DMS53 (cell line): ENCODE data around the gene ZBTB18.

Experiments
- DNase-seq: peaks from one replicate; lab custom pipeline; 2025; lab: John Stamatoyannopoulos, UW

ZBTB18 gene

DNA sequence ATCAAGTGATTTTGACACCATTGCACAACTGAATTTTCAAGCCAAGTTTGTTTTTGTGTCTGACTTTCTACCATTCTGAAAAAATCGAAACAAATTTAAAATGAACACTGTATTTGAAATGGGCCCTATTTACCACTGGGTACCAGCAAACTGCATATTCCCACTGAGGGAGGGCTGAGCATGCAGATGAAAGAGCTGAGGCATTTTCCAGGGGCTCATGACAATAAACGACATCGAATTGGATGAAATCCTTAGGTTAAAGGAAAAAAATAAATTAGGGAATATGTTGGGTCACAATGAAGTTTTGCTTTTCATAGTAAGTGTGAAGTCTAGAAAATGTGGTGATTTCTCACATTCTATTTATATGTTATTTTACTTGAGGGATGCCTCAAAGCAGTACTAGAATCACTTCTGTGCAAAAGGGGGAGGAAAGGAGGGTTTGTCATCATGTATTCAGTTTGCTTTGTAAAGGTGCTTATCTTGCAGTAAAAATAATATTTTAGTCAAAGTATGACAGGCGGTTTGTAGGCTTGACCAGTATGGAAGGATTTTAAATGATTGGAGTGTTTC, 11.2 kb downstream of the ZBTB18 start:
- DNase-seq: no peak

DNA sequence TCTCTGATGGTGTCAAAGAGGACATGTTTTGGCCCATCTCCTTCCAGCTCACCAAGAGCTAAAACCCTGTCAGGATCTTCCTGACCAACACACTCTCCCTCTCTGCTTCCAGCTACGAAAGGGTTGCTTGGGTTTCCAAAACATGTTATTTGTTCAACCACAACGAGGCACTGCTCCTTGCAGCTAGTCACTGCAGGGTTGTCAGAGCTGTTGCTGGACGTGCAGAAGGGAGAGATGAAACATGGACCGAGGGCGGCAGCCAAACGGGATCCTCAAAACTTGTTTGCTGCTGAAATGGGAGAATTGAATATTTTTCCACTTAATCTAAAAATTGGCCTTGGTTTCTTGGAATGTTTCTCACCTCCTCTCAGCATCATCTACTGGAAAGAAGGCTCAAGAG, 12.4 kb downstream of the ZBTB18 start:
- no peak for DNase-seq

DNA sequence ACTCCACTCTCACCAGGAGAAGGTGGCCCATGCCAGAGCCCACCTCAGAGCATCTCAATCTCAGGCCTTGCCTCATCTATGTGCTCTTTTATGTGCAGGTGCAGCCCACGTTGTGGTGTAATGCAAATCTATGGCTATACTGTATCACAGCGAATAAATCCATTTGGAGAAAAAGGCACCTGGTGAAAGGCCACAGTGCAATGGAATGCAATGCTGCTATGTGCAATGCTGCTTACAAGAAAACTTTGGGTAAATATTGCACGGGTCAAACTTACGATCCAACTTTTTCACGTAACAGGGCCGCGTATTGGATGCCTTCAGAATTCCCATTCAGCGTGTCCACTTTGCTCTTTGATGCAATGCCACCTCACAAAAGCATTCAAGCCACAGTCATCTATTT, 13.5 kb downstream of the ZBTB18 start:
- DNase-seq: no peak

DNA sequence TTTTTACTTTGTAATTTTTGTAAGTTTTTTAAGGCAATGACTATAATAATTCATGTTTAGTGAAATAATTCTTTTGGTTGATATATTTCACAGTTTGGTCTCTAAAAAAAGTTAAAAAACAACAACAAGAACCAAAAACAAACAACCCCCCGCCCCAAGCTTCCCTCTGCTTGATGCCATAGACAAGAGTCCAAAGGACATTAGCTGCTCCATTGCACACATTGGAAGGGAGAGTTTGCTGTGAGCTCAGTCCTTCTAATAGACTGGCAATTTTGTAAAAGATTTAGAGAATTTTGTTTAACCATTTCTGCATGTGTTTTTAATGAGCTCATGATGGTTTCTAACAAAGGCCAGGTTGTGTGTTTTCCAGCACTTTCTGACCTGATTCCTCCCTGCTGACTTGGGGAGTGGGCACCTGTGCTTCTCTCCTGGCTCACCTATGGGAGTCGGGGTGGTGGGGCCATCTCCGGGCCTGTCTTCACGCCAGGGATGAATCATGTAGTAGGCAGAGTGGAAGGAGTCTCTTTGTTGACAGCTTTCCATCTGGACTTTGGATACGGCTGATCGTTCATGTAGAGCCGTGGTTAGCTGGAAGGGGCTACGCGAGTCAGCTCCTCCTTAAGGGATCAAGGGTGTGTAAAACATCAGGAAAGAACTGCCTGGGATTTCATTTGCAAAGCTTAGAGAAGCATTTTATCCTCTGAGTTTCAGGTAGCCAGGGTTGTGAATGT, 14.1 kb downstream of the ZBTB18 start:
- peak; percentile 64 for DNase-seq

DNA sequence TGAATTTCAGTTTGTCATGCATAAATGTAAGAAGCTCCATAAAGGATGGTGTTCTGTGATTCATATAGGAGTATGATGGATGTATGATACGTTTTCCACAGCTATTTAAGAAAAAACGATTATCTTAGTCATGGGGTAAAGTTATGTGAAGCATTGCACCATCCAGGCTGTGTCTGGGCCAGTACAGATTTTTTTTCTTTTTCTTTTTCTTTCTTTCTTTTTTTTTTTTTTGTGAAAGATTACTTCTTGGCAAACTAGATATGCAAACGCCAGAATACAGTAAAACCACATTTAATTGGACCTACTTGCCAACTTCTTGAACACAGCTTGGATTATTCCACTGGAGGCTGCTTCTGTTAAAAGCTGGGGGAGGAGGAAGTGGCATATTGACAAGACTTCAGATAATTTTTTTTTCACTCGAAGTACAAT, 14.9 kb downstream of the ZBTB18 start:
- DNase-seq: no peak

DNA sequence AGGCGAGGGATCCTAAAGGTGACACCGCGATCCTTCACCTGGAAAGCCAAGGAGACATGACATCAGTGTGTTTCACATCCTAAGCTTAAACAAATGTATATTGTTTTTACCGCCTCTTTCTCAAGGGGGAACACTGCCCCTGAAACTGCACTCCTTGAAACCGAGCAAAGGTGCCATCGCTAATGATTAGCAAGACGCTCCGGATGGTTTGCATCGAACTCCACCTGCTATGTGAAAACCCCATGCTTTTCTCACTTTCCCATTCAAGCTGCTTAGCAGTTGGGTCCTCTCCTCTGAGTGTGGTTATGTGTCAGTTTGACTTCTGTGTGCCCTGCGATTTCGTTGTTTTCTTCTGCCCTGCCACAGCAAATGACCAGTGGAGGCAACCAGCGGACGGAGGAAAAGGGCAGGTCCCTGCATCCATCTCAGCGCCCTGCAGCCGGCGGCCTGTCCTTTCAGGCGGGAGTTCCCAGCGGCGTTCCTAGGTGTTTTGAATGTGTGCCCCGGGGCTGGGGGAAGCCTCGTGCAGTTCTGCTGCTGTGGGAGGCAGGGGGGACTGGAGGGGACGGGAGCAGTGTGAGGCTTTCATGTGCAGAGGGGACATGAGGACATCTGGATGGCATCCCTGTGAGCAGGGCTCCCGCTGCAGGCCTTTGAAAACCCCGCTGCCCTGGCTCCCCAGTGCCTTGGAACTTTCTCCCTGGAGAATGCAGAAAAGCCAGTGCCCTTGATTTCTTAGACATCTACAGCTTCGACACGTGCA, 16.1 kb downstream of the ZBTB18 start:
- no peak for DNase-seq

DNA sequence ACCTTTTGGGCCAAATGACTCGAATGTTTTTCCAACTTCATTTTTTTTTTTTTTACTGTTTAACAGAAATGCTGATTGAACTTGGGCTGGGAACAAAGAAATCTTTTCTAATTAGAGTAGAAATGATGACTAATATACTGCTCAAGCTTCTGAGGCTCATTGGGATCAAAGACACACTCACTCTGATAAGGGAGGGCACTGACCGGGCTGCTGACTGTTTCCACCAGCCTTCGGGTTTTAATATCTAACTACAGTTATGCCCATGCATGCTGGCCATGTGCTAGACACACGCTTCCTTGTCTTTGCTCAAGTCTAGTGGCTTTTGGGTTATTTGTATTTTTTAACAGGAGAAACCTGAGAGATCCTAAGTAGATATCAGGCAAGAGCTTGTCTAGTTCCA, 16.8 kb downstream of the ZBTB18 start:
- no peak for DNase-seq

DNA sequence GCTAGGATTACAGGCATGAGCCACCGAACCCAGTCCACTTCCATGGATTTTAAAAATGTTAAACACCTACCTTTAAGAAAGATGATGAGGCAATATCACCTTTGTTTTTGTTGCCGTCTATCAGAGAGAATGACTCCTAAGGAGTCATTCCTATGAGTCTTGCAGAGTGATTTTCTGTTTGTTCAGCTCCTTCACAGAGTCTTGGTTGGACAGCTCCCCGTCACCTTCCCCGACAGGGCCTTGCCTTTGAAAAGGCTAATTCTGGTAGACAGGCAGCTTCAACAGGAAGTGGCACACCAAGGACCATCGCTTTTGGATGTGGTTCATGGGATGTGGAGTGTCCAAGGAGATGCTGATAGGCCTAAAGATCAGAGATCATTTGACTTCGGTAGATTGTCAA, 17.5 kb downstream of the ZBTB18 start:
- no peak for DNase-seq

DNA sequence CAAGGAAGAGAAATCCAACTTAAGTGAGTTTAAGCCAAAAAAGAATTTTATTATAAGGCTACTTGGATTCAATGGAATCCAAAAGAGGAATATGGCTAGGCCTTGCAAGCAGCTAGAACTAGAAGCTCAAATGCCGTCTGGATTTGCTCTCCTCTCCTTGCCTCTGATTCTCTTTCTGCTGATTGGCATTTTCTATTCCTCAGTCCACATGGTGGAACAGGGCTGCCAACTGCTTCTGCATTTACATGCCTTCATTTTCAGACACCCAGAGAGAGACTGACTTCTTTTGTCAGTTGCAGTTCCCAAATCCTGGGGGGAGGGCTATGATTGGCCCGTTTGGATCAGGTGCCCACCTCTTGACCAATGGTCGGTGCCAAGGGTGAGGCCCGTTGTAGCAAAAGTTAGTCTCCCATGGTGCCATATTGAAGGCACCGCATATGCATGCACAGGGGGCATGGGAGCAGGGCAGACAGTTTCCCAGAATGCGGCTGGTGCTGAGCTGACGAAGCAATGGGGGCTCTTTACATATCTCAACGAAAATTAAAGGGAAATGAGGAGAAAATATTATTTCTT, 18.3 kb downstream of the ZBTB18 start:
- DNase-seq: no peak

DNA sequence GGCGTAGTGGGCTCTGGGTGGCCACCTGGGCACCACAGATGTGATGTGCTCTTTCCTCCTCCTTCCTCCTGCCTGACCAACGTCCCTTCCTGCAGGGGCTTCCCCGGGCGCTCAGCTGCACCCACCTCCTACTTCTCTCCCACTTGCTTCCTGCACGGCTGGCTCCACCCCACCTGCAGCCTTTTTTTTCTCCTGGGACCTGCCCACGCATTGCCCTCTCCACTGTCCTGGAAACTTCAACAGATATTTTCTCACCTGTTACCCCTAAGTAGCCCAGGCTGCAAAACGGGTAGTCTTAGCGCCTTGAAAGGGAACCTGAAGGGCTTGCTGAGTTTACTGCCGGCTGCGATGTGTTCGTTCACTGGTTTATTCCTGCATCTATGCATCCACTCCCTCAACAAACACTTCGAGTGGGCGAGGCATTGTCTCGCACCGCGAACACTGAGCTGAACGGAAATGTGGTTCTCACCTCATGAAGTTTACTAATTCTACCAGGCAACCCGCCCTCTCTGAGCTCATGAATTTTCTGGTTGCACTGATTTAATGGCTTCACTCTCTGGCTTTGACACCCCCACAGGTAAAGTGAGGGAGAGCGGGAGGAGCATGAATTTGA, 23.6 kb downstream of the ZBTB18 start:
- DNase-seq: peak; percentile 60

DNA sequence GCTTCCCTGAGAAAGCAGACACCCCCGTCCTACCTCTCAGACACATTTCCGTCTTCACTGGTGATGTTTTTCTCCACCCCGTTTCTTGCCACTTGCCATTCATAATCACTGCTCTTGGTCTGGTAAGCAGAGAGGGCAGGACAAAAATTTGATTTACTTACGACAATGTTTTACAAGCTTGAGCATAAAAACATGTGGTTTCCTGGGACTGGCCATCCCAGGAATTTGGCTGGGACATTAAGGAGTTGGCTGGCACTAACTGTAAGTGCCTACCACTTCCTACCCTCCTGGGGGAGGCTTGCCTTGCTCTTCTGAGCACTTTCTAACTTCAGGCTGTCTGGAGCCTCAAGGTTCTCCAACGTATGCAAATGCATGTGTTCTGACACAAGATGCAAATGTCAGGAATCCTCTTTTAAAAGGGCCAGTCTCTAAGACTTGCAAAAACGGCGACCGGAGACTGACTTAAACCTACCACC, 24.2 kb downstream of the ZBTB18 start:
- DNase-seq: no peak

DNA sequence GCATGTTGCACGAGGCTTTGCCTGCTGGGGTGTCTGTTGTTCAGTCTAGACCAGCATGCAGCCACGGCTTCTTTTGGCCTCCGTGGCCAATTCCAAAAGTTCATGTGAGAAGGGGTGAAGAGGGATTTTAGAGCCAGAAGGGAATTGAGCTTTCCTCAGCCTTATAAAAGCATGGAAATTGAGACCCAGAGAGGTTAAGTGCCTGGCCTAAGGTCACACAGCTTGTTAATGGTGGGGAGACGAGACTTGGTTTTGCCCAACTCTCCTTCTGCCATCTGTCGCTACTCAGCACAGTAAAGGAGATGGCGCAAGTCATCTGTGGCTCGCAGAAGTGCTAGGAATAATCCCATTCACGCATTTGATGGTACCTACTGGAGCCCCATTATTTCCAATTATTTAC, 25.7 kb downstream of the ZBTB18 start:
- no peak for DNase-seq

DNA sequence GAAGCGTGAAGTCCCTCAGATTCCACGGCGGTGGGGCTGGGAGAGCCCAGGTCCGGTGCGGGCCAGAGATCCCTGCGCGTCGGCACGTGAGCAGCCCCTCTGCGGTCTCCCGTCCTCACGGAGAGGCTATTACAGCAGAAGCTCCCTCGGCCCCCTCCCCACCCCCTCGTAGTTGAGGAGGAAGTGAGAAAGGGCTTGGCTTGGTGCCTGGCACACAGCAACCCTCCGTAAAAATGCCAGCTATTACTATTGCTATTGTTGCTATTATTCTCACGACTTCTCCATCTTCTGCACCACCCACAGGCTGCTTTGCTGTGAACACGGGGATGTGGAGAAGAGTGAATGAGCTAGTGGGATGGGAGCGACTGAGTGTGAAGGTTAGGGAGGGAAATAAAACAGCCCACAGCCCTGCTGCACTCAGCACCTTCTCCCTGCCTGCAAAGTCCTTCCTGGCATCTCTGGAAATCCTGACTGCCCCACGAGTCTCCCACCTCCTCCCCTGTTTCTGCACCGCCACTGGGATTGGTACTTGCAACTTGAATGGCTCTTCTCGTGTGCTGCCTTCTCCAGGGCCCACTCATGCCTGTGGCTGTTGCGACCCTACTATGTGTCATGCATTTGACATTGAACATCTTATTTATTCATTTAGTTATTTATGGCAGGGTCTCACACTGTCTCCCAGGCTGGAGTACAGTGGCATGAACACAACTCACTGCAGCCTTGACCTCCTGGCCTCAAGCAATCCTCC, 26.6 kb downstream of the ZBTB18 start:
- DNase-seq: no peak

DNA sequence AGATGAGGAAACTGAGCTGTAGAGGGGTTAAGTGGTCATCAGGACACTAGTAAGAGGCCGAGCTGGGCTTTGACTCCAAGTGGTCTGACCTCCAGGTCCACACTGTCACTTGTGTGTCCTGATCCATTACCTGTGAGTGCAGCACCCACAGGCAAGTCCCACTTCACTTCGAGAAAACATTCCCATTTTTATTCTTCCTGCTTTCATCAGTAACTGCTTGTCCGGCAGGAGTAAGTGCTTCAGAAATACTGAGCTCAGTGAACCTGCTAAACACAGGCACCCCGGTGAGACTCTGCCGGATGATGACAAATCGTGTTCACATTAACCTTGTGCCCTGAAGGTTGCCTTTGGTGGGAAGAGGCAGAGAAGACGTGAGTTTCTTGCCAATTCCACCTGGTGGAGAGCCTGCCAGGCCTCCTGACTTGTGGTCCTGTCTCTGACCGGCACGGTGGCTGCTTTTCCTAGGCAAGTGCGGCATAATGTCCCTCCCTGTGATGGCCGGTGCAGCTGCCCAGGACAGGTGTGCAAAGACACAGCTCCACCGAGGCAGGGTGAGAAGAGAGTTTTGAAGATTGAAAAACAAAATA, 29.4 kb downstream of the ZBTB18 start:
- no peak for DNase-seq

DNA sequence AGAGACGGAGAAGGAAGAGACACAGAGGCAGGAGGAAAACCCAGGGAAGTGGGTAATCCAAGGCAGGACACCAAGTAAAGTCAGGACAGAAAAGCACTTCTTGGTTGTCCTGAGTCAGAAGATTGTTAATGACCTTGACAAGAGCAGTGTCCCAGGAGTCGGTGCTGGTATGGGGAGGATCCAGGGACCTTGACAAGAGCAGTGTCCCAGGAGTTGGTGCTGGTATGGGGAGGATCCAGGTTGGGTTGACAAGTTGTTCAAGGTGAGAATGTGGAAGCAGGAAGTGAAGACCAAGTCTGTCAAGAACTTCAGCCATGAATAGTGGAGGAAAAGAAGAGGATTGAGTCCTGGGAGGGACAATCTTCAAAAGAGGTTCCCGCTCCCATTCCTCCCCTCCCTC, 31.9 kb downstream of the ZBTB18 start:
- DNase-seq: no peak

DNA sequence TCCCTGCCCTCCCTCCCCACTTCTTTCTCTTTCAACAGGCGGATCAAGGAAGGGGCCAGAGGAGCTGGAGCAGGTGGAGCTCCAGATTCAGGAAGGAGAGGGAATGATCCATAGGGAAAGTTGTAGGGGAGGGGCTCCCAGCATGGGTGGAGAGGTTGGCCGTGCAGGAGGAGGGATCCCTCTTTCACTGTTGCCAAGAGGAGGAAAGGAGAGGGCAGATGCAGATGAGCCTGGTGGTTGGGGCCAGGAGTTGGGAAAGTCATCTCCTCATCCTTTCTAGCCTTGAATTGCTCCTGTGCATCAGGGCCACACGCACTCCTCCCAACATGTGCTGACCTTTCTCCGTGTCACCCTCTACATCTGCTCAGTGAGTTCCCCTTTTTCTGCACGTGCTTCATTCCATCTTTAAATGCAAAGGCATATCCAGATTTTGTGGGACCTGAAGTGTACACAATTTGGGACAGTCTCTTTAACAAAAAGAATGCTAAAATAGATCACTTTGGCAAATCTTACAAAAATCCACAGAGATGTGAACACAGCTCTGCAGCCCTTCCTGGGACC, 32.4 kb downstream of the ZBTB18 start:
- no peak for DNase-seq

DNA sequence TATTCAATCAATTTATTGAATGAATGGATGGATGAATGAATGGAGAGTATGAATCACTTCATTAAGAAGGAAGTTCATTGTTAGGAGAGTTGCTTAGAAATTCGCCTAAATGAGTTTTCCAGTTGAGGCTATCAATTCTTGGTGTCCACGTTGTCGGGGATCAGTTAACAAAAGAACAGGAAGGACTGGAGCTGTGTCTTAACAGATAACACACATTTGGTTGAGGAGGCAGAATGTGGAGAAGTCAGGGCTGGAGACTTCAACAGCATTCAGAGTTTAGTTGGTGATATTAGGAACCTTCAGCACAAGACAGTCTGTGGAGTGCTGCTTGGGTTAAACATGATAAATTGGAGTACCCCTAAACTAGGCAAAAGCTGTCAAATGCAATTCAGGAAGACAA, 33.7 kb downstream of the ZBTB18 start:
- DNase-seq: no peak

DNA sequence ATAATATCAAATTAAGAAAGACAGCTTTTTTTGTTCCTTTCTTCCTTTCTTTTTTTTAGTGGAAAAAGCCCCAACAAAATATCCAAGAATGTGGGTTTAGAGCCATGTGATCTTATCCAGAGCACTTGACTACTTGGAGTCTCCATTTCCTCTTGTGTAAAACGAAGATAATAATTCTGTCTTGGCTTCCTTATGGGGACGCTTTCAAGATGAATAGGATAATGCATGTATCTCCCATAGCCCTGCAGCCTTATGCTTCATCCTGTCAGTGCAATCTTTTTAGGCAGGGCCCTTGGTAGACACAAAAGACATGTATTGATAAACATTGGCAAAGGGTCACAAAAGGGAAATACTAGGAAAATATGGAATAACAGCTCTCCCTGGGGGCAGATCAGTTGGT, 34.8 kb downstream of the ZBTB18 start:
- DNase-seq: no peak

DNA sequence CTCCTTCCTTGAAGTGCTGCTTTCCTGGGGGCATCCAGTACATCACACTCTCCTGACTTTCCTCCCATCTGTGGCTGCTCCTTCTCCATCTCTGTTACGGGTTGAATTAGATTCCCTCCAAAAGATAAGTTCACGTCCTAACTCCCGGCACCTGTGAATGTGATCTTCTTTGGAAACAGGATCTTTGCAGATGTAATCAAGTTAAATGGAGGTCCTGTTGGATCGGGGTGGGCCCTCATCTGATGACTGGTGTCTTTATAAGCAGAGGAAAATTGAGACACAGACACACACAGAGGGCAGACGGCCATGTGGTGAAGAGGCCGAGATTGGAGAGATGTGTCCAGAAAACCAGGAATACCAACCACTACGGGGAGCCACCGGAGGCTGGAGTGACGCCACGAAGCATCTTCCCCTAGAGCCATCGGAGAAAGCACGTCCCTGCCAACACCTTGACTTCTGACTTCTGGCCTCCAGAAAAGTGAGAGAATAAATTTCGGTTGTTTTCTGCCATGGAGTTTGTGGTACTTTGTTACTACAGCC, 36.0 kb downstream of the ZBTB18 start:
- no peak for DNase-seq

DNA sequence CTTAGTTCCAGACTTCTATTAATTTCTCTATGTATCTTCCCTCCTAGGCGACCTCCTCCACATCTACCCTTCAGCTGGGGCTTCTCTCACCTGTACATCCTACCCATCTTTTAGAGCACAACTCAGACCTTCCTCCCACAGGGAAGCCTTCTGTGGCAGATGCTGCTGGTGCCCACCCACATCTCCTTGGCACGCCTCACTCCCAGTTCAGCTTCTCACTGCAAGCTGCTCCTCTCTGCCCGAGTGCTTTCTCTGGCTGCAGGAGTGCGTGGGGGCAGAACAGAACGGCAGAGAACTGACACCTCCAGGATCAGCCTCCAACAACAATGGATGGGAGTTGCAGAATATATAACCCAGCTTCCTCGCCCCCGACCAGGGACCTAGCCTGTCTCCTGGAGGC, 36.5 kb downstream of the ZBTB18 start:
- DNase-seq: no peak

DNA sequence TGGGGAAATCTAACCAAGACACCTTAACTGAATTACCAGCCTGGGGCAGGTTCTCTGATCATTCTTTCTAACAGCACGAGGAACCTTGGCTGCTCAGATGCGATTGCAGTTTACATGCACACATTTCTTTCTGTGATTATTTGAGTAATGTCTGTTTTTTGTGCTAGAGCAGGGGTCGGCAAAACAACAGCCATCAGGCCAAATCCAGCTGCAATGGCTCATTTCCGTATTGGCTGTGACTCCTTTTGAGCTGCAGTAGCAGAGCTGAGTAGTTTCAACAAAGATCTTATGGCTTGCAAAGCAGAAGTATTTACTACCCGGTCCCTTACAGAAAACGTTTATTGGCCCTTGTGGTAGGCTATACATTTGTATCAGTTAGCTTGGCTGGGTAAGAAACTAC, 37.1 kb downstream of the ZBTB18 start:
- no peak for DNase-seq
